ENCODE measurements around the gene ARL5C.
A peak's percentile ranks its signal among the peaks of the same experiment; 100 is the strongest.
"Not testable (repeated sequence)": the region's sequence is repeated elsewhere in the genome, so short reads cannot be mapped to it uniquely, and the experiment has no call there.

The ARL5C gene

GRCh38 chr17:39194089-39194984 is 28.4 kb upstream of the ARL5C start:
- no peak for DNase-seq

DNA sequence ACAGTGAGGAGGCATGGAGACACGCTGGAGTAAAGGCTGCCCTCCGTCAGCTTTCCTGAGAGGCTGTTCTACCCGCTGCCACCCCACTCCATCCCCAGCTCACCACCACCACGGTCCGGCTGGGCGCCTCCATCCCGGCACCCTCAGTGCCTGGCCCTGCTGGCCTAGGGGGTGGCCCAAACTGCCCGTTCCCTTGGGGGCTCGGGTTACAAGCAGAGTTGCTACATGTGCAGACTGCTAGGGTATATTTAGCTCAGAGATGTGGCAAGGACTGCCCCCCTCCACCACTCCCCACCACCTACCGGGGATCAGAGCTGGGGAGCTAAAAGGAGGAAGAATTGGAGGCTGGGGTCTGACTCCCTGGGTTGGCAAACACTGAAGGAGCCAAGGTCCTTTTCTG is 27.4 kb upstream of the ARL5C start:
- DNase-seq, result peak; percentile 21

GRCh38 chr17:39192901-39193300 is 26.9 kb upstream of the ARL5C start:
- peak; percentile 9 for DNase-seq

DNA sequence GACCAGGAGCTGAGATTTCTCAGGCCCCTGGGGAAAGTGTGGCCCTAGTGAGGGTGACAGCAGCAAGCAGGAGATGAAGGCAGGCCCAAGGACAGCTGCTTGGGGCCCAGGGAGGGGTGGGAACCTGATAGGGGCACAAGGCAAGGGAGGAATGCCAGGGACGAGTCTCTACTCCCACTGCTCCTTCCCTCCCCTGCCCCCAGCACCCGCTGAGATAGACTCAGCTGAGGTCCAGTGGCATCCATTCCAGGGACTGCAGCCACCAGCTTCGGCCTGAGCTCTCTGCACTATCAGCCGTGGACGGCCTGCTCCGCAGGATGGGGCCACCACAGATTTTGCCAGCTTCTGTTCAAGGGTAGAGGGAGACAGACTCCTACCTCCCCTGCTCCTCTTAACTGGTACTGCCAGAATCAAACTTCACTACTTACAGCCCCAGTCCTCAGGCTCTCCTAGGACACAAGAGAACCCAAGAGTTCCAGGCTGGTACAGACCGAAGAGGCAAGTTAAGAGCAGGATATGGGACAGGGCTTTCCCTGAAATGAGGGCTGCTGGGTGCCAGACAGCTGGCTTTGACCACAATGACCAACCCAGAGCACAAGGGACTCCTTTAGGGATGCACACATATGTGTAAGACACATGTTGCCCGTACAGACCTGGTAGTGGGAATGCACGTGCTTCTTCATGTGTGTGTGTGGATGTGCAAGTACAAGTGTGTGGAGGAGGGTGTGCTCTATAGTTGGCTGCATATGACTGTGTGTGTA is 26.0 kb upstream of the ARL5C start:
- no peak for DNase-seq

DNA sequence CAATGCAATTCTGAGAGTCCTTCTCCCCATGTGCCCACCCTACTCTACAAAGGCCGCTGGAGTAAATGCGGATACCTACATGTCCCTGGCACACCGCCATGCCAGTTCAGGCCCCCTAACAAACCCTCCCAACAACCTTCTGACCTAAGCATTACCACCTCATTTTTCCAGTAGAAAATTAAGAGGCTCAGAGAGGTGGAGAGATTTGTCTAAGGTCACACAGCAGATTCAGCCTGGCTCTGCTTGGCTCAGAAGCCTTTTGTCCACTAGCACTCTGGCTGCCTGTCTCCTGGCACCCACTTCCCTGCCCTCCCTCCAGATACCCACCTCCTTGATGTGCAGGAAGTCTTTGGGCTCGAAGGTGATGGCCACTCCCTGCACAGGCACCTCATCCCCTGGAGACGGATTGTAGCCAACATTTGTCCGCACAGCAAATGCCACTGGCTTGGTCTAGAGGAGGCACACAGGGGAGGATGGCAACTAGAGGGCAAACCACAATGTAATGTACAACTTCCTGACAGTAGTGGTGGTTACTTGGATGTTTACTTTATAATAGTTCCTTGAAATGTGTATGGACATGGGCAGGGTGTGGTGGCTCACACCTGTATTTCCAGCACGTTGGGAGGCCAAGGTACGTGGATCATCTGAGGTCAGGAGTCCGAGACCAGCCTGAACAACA is 21.3 kb upstream of the ARL5C start:
- peak; percentile 71 for DNase-seq

DNA sequence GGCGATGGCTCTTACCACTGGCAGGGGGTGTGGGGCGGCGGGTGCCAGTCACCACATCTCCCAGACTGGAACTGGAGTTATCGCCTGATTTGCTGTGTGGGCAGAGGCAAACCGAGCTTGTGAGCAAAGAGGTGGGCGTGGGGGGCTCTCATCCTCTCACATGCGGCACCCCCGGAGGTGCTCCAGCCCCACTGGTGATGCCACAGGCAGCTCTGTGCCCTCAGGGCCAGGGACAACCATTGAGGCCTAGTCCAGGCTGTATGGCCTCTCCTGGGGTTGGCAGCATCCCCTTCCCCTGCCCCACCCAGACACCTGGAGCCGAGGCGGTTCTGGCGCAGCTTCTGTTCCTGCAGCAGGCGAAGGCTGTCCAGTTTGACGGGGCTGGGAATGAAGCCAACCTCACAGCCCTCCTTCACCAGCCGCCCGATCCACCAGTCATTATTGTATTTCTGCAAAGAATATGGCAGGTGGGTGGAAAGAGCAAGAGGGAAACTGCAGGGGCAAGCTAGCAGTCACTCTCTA is 20.6 kb upstream of the ARL5C start:
- DNase-seq, result no peak

GRCh38 chr17:39183720-39184119 is 17.8 kb upstream of the ARL5C start:
- DNase-seq, result no peak

DNA sequence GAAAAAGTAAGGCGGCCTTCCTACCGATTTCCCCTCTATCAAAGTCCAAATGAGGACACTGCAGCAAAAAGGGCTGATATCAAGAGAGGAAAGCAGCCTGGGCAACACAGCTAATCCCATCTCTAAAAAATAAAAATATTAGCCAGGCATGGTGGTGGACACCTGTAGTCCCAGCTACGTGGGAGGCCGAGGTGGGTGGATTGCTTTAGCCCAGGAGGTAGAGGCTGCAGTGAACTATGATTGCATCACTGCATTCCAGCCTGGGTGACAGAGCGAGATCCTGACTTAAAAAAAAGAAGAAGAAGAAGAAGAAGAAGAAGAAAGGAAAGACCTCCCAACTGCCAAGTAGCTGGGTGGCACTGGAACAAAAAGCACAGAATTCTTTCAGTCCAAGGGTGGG is 17.1 kb upstream of the ARL5C start:
- DNase-seq, result peak; percentile 55

DNA sequence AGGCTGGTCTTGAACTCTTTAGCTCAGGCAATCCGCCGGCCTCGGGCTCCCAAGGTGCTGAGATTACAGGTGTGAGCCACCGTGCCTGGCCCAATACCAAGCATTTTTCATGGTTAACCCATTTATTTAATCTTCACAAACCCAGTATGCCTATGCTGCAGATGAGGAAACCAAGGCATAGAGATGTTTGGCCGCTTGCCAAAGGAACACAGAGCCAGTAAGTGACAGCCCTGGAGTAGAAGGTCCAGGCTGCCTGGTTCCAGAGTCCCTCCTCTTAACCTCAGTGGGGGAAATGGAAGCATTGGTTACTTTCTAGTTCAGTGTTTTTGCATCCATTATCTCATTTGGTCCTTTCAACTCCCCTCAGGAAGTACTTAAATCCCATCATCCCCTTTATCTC is 15.3 kb upstream of the ARL5C start:
- DNase-seq, result no peak

DNA sequence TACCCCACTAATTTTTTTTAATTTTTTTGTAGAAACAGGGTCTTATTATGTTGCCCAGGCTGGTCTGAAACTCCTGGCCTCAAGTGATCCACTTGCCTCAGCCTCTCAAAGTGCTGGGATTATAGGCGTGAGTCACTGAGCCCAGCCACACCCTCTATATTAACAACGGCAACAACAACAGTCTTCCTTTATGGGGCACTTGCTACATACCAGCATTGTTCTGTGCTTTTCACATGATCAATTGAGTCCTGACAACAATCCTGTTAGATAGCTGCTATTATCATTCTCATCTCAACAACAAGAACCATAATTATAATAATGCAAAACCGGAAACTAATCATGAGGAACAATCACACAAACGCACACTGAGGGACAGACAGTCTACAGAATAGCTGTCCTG is 12.6 kb upstream of the ARL5C start:
- DNase-seq, result peak; percentile 64

- peak; percentile 24 for DNase-seq
These were observed 11.3 kb upstream of the ARL5C start for GRCh38 chr17:39177256-39177655.

- DNase-seq, result peak; percentile 85
These were observed 9.7 kb upstream of the ARL5C start for GRCh38 chr17:39175695-39176093.

GRCh38 chr17:39174920-39175694 is 9.1 kb upstream of the ARL5C start:
- DNase-seq, result peak; percentile 71

DNA sequence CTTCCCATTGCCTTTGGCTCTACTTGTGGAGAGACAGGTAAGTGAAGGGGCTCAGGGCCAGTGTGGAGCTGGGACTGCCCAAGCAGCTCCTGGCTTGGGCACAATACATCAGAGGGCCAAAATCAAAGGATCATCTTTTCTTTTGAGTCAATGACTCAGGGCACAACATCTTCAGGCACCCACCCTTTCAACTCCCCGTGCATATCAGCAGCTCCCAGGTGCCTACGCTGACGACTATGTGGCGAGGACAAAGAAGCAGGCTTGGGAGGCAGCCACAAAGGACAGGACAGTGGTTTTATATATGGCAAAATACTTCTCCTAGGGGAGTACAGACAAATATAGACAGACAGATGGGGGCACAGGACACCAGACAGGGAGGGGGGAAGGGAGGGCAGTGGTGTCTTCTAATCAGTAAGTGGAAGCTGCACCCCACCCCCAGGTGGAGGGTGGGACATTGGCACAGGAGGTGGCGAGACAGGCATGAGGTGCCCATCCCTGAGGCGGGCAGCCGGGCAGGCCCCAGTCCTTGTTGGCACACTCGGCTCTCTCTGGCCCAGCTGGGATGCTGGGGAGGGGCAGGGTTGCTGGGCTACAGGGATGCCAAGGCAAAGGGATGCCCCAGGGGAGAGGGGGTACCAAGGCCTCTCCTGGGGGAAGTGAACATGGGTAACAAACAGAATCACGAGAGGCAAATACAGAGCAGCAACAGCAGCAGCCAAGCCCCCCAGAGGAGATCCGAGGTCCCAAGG is 7.7 kb upstream of the ARL5C start:
- DNase-seq, result no peak

DNA sequence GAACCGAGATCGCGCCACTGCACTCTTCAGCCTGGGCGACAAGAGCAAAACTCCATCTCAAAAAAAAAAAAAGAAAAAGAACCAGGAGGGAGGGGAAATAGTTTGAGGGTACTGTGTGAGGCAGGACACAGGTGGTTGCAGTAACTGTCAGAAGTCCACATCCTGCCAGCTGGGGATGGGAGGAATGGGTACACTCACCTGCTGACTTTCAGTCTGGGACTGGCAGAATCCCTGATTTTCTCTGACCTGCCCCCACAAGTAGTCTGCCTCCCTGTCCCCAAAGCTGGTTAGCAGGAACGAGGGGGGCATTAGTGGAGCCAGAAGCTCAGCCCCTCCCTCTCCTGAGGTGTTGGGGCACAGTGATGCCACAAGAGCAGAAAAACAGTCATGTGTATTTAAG is 7.1 kb upstream of the ARL5C start:
- DNase-seq, result no peak

DNA sequence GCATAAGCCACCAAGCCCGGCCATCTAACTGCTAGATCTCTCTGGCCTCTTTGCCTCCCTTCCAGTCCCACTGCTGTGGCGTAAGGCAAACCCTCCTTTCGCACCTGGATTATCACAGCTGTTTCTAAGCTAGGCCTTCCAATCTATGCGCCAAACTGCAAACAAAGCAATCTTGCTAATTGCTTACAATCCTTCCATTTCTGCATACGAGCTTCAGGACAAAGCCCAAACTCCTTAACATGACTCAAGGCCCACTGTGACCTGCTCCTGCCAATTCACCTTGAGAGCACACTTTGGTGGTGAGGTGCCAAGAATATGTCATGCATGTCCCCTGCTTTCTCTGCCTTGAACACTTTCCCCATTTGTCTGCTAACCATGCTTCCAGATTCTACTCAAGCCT is 6.0 kb upstream of the ARL5C start:
- no peak for DNase-seq

- no peak for DNase-seq
These were observed 4.6 kb upstream of the ARL5C start for GRCh38 chr17:39170558-39170957.

GRCh38 chr17:39170109-39170508 is 4.1 kb upstream of the ARL5C start:
- peak; percentile 17 for DNase-seq

GRCh38 chr17:39169518-39169917 is 3.6 kb upstream of the ARL5C start:
- peak; percentile 57 for DNase-seq

DNA sequence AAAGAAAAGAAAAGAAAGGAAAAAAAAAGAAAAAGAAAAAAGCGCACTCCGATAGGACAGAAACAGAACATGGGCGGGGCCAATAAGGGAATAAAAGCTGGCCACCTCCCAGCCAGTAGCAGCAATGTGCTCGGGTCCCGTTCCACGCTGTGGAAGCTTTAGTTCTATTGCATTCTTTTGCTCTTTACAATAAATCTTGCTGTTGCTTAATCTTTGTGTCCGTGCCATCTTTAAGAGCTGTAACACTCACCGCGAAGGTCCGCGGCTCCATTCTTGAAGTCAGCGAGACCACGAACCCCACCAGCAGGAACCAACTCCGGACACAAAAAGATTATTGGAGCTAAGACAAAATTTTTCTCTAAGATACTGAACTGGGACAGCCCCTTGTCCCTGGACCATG is 3.1 kb upstream of the ARL5C start:
- peak; percentile 88 for DNase-seq

DNA sequence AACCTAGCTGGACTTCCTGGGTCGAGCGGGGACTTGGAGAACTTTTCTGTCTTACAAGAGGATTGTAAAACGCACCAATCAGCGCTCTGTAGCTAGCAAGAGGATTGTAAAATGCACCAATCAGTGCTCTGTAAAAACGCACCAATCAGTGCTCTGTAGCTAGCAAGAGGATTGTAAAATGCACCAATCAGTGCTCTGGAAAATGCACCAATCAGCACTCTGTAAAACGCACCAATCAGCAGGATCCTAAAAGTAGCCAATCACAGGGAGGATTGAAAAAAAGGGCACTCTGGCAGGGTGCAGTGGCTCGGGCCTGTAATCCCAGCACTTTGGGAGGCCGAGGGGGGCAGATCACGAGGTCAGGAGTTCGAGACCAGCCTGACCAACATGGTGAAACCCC is 2.5 kb upstream of the ARL5C start:
- DNase-seq, result not testable (repeated sequence)

DNA sequence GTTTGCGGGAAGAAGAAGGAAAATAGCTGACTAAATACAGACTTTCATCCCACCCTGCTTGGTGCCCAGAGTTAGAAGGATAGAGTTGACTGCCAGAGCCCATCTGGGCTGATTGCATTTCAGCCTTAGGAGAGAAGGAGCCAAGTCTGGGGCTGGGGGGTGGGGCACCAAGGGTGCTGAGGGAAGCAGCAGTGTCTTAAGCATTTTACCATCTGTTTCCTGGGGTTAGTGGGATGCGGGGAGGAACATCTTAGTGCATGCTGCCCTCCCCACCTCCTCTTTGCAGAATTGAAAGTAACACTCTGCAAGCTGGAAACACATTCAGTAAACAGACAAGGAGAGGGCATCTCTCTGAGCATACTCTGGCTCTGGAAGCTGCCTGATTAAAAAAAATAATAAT is 1.5 kb upstream of the ARL5C start:
- DNase-seq, result peak; percentile 98

All from MV-4-11 (cell line).